Erythroblast (primary cell): ENCODE measurements around the gene SMAP1.
"Not testable (repeated sequence)": the region's sequence is repeated elsewhere in the genome, so short reads cannot be mapped to it uniquely, and the experiment has no call there.

Source experiments
- DNase-seq, 2 experiments: peaks; one replicate each; lab custom pipeline; 2025; lab: John Stamatoyannopoulos, UW
- GATA1 ChIP-seq: IDR thresholded peaks from 2 replicates; pipeline ENCODE4 v1.6.1; 2011; ENCODE audit warnings: low read depth, mild to moderate bottlenecking, control low read depth, low read length, moderate library complexity
- POLR2A ChIP-seq: IDR thresholded peaks from 2 replicates; pipeline ENCODE4 v1.6.1; 2011; ENCODE audit warnings: mild to moderate bottlenecking, low read length

The SMAP1 gene

DNA sequence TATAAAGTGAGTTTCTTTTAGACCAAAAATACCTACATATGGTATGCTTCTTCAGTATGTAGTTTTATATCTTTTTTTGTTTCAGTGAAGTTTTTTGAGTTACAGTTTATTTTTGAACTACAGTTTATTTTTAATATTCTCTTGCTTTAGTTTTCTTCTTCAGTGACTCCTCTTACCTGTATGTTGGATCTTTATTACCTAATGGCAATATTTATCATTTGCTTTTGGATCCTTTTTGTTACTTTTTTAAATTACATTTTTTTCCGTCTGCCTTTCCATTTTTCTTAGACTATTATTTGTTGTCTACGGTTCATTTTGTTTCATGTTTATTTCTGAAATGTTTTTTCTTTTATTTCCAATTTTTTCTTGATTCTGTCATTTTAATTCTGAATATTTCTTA lies 71.9 kb downstream of the SMAP1 start:
- DNase-seq, result no peak
- TF ChIP-seq GATA1 (no peak), POLR2A (no peak)

- DNase-seq, result not testable (repeated sequence)
Measured at GRCh38 chr6:70740746-70741145, 73.1 kb downstream of the SMAP1 start.

DNA sequence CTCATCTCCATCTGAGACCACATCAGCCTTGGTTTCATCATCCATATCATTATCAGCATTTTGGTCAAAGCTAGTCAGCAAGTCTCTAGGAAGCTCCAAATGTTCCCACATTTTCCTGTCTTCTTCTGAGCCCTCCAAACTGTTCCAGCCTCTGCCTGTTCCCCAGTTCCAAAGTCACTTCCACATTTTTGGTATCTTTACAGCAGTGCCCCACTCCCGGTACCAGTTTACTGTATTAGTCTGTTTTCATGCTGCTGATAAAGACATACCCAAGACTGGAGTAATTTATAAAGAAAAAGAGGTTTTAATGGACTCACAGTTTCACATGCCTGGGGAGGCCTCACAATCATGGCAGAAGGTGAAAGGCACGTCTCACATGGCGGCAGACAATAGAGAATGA lies 74.8 kb downstream of the SMAP1 start:
- DNase-seq, result not testable (repeated sequence)

GRCh38 chr6:70753870-70754380 lies 86.2 kb downstream of the SMAP1 start:
- TF ChIP-seq GATA1 (no peak), POLR2A (no peak)
- no peak for DNase-seq

DNA sequence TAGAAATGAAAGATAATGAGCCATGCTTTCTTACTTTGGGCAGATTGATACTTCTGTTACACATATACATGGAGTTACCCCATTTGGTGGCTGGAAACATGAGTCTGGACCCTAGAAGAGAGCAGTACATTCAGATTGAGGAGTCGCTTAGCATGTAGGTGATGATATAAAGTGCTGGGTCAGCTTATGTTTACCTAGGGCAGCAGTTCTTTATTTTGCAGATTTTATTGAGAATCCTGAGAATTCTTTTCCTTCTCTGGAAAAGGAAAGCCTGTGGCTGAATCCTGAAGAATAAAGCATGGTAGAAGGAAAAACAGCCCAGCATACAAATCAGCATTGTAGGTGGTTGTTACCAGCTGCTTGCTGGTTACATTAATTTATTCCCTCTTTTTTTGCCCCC lies 91.2 kb downstream of the SMAP1 start:
- no peak for TF ChIP-seq GATA1
- no peak for DNase-seq

DNA sequence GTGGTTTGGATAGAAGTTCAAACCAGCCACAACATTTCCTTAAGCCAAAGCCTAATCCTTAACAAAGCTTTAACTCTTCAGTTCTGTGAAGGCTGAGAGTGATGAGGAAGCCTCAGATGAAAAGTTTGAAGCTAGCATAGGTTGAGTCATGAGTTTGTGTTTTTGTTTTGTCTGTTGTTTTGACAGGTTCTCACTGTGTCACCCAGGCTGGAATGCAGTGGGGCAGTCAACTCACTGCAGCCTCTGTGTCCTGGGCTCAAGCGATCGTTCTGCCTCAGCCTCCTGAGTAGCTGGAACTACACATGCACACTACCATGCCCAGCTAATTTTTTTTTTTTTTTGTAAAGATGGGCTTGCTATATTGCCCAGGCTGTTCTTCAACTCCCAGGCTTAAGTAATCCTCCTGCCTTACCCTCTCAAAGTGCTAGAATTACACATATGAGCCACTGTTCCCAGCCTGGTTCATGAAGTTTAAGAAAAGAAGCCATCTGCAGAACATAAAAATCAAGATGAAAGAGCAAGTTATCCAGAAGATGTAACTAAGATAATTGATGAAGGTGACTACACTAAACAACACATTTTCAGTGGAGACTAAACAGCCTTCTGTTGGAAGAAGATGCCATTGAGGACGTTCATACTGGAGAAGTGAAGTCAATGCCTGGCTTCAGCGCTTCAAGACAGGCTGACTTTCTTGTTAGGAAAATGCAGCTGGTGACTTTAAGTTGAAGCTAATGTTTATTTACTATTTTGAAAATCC lies 96.2 kb downstream of the SMAP1 start:
- no peak for DNase-seq
- TF ChIP-seq GATA1, result no peak
- no peak for TF ChIP-seq POLR2A

GRCh38 chr6:70764706-70765105 lies 97.0 kb downstream of the SMAP1 start:
- no peak for TF ChIP-seq POLR2A
- no peak for TF ChIP-seq GATA1
- no peak for DNase-seq

GRCh38 chr6:70771351-70771750 lies 103.7 kb downstream of the SMAP1 start:
- DNase-seq, result not testable (repeated sequence)

- TF ChIP-seq POLR2A, result no peak
- no peak for TF ChIP-seq GATA1
- DNase-seq, result no peak
Measured at GRCh38 chr6:70779934-70780333, 112.3 kb downstream of the SMAP1 start.

- DNase-seq, result no peak
- TF ChIP-seq GATA1, result no peak
- no peak for TF ChIP-seq POLR2A
Measured at GRCh38 chr6:70790483-70791224, 123.0 kb downstream of the SMAP1 start.

DNA sequence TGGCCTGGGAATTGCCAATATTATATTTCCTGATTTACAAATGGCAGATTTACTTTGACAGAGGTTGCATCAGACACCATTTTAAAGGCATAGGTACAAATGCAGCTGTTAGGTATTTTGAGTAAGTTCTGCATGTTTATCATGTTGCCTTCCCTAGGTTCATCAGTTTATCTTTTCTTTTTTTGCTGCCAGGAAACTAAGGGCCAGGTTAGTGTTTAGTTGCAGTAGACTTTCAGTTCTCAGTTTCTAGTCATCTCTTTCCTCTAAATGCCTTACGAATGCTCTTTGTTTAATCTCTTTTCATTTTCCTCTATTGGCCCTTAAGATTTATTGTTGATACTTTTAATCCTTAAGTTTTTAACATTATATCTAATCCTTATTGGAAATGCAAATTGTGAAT lies 129.9 kb downstream of the SMAP1 start:
- TF ChIP-seq POLR2A, result no peak
- TF ChIP-seq GATA1, result no peak
- no peak for DNase-seq

DNA sequence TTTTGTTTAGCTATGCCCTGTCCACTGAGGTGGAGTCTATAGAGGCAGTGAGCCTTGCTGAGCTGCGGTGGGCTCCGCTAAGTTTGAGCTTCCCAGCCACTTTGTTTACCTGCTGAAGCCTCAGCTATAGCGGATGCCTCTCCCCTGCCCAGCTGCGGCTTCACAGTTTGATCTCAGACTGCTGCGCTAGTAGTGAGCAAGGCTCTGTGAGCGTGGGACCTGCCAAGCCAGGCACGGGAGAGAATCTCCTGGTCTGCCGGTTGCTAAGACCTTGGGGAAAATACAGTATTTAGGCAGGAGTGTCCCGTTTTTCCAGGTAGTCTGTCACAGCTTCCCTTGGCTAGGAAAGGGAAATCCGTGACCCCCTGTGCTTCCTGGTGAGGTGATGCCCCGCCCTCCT lies 138.4 kb downstream of the SMAP1 start:
- no peak for DNase-seq
- no peak for TF ChIP-seq POLR2A
- TF ChIP-seq GATA1, result no peak

GRCh38 chr6:70811788-70812187 lies 144.1 kb downstream of the SMAP1 start:
- TF ChIP-seq POLR2A (no peak), GATA1 (no peak)
- DNase-seq, result no peak

DNA sequence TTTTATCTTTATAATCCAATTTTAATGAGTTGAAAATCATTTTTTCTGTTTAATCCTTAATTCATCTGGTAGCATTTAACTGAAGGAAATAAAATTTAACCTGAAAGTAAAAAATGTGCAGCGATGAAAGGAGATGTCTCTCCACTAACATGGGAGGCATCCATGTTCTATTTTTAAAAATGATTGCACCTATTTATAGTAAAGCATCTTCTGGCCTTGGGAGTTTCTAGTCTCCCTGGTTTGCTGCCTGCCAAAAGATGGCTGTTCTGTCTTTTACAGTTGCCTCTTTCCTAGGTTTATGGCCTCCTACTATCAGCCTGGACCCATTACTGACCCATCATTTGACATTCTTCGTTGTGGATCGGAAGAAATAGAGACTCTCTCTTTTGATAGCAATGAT lies 146.2 kb downstream of the SMAP1 start:
- TF ChIP-seq GATA1 (no peak), POLR2A (no peak)
- DNase-seq, result no peak

GRCh38 chr6:70819646-70820045 lies 152.0 kb downstream of the SMAP1 start:
- TF ChIP-seq POLR2A (no peak), GATA1 (no peak)
- DNase-seq, result no peak

GRCh38 chr6:70820778-70821177 lies 153.1 kb downstream of the SMAP1 start:
- TF ChIP-seq POLR2A, result no peak
- DNase-seq, result no peak
